Thyroid gland (tissue), 4 donors: ENCODE measurements around the gene B4GALT4.
"Not testable (repeated sequence)": the region's sequence is repeated elsewhere in the genome, so short reads cannot be mapped to it uniquely, and the experiment has no call there.

Source experiments
- CTCF ChIP-seq, 6 experiments: fragments of 200-600 bp in 3 of 6; fragments of 450-650 bp in 3 of 6; sonication (generic) in 3 of 6; IDR thresholded peaks; one replicate each; pipeline ENCODE4 v1.5.1; 2016 to 2019; ENCODE audit warnings: antibody characterized with exemption in 6 of 6, mild to moderate bottlenecking in 2 of 6, inconsistent platforms in 1 of 6, moderate library complexity in 1 of 6
- POLR2A ChIP-seq, 2 donors: fragments of 450-650 bp; IDR thresholded peaks; one replicate each; pipeline ENCODE4 v1.6.1; 2017; ENCODE audit warnings: antibody characterized with exemption in 2 of 2, mild to moderate bottlenecking in 2 of 2, moderate library complexity in 1 of 2

- not testable (repeated sequence) for TF ChIP-seq POLR2A, CTCF (IDR thresholded peaks at IDR 0.05)
Measured at GRCh38 chr3:119164745-119165144, 75.9 kb downstream of the B4GALT4 start.
